GM21447 (cell line): ENCODE results near the gene IL1F10.

ENCODE experiments used
- ATAC-seq: cut with Tn5 transposase; IDR thresholded peaks from one replicate; pipeline ENCODE4 v1.9.1; 2021; ENCODE audit not compliant: unreplicated experiment

IL1F10 gene, protein sequence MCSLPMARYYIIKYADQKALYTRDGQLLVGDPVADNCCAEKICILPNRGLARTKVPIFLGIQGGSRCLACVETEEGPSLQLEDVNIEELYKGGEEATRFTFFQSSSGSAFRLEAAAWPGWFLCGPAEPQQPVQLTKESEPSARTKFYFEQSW

DNA sequence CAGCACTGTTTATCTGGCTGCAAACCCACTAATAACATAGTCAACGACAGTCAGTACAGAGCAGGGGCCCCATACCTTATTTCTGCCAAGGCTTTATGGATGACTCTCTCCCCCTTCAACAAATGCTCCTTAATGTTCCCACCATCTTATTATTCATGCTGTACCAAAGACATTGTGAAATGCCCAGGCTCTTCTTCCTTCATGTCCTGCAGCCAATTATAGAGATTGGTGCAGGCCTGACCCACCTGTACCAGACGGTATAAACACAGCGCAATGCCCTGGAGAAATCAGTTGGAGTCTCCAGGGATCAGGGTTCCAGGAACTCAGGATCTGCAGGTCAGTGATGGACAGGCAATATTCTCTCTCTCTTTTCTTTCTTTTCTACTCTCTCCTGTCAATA is at the start of gene IL1F10:
Gene IL1F10 (plus strand): TSS at position 290 of the 400 bp plus-strand sequence. CDS start 4,769 bp downstream, outside the sequence.
- ATAC-seq, result no peak

DNA sequence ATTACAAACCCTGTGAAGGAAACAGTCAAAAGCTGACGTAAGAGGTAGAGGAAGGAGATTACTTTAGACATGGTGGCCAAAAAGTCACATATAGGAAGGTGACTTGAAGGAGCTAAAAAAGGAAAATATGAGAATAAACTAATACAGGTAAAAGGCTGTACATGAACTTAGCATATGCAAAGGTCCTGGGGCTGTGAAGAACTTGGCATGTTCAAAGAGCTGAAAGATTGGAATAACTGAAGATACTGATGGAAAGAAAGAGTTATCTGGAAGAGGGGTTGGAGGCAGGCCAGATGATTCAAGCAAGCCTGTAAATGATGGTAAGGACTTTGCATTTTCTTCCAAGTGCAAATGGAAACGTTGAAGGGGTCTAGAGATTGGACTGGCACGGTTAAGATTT is 49.3 kb upstream of the IL1F10 start:
- no peak for ATAC-seq

DNA sequence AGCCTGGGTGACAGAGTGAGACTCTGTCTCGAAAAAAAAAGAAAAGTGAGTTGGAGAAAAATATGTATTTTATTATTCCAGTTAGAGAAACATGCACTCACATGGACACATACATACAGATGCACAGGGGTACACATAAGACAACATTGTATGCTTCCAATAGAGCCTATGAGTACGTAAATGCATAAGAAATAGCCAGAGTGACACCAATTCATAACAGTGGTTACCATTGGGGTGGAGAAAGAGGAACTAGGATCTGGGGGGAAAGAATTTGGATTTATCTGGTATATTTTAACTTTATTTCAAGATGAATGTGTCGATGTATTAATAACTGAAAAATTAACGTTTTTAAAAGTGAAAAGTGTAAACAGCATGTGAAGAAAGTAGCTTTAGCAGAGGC is 46.5 kb upstream of the IL1F10 start:
- no peak for ATAC-seq

DNA sequence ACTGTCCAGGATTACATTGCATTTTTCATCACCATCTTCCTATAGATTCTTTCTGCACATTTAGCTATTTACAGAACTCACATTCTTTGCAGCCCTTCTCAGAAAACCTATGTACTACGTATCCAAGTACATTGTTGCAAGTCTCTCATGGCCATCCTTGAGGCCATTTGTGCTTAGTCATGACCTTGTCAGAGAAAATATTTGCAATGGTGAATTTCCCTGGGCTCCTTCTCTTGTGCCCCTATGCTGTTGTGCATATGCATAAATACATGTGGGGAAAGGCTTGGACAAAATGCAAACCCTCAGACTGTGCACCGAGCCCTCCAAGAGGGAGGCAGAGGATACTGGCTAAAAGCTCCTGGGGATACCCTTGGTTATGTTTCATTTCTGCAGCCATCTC is 43.0 kb upstream of the IL1F10 start:
- no peak for ATAC-seq

DNA sequence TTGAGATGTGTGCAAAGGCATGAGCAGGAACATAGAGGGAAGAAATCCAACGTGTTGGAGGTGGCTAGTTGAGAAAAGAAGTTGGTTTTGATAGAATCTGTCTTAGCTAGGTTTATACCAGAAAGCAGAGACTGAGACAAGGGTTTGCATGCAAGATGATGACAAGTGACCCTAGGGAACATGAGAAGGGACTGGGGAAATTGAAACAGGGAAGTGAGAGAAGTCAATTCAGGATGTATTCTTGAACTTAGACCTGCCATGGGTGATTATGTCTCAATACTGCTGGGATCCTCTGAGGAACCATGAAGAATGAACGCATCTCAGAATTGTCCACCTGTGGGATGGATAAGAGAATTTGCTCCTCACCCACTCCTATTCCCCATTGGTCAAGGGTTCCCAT is 42.0 kb upstream of the IL1F10 start:
- no peak for ATAC-seq

DNA sequence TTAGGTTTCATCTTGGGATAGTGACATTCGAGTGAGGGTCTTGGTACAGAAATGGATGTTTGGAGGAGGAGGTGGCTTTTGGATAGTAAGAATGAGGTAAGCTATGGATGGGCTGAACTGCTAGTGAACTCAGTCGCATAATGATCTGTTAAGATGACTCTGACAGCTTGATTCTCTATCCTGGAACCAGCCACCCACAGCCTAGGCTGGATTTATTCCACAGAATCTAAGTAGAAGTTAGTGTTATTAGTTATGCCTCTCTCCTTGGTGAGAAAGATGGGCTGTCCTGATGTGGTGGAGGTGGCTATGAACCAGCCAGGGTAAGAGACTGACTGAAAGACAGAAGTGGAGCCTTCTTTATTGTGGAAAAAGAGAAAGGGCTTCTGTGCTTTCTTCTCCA is 40.1 kb upstream of the IL1F10 start:
- no peak for ATAC-seq

DNA sequence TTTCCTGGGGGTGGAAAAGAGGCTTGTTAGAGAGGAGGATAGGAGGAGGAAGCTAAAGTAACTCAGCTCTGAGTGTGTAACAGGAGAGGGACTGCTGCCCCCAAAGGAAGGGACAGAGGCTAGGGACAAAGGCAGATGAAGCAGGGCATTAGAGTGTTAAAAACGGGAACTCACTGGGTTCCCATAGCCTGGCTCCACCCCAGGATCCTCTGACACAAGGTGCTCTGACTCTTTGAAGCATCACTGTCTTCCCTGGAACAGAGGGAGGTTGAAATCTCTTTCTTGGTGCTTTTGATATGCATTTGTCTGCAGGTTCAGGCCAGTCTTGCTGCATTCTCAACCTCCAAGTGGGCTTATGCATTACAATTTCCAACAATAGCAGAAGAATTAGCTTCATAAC is 39.7 kb upstream of the IL1F10 start:
- no peak for ATAC-seq

DNA sequence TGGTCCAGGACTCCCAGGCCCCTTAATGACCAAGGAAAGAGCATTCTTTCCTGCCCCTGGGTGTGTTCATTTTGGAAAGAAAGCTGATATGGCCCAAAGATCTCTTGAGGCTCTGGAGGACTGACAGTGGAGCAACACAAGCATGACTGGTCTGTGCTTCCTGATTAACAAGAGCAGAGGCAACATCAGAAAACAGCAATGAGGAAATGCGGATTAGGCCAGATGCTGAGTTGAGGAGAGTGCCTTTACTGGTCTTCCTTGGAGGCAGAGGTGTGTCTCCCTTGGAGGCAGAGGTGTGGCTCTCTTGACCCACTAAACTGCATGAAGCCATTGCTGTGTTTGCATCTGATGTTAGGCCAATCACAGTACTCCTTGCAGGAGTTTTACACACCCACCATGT is 35.0 kb upstream of the IL1F10 start:
- no peak for ATAC-seq

DNA sequence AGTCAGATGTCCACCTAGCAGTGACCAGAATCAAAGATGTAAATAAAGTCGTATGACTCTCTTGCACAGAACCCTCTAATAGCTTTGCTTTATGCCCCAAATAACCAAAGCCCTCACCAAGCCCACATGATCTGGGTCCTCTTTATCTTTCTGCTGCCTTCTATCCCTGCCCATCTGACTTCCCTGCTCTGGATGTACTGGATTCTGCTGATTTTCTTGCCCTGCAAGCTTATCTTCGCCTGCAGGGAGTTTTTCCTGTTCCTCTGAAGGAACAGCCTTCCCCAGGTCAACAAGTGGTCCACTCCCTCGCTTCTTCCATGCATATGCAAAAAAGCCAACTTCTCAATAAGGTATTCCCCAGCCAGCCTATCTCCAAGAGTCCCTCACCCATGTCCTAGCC is 33.8 kb upstream of the IL1F10 start:
- no peak for ATAC-seq

DNA sequence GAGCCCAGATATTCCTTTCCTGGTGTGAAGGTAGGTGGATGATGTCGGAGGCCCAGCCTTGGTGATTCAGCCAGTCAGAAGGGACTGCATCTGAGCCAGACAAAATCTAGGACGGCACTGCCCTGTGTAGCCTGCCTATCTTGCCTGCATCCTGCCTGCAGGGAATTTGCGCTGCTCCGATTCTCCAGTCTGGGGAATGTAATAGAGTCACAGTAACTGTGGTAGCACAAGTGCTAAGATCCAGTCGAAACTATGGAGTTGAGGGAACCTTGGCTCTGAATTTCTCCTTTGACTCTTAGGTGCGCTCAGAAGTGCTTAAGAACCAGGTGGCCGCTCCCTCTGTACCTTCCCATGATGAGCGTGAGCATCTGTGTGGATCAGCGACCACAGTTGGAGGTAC is 31.0 kb upstream of the IL1F10 start:
- no peak for ATAC-seq

DNA sequence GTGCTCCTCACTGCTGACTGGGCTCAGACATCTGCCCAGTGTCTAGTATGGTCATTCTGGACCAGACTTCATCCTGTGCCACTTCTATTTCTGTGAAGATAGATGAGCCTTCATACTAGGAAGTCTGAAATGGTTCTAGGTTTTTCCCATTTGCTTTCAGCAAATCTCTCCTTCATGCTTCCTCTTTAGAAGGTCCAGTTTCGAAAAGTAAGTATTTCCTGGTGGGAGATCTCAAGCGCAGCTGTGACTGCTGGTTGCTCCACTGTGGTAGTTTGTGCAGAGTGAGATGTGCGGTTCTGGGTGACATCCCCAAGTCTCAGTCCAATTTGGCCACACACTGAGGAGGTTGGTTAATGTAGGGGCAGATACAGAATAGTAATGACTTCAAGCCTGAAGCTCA is 29.5 kb upstream of the IL1F10 start:
- ATAC-seq, result no peak

DNA sequence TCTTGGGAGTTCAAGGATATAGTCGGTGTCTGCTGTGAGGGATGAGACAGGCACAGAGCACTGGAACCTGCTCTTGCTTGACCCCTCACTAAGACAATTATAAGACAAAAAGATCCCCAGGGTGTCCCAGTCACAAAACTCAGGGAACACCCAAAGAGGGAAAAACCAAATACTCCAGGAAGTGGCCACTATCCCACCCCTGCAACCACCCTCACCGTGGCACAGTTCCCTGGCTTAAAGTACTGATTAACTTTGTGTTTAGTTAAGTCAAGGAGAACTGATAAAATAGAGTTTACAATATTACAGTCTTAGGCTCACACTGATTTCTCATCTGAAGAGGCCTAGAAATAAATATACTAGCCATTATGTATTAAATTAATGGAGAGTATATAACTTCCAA is 28.6 kb upstream of the IL1F10 start:
- ATAC-seq, result no peak

DNA sequence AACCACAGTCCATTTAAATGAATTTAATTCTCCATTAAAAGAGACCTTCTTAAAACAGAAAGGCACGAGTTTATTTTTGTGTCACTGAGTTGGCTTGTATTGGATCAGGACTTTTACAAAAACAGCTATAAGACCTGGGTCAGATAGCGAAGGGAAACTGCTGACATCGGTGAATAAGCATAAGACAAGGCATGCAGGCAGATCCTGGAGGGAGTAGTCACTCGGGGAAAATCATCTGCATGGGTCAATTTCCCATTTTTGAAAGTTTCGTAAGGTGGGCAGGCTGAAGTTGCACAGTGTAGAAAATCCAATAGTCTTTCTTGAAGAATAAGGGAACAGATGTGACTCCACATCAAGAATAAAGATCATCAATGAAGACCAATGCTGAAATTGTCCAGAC is 28.1 kb upstream of the IL1F10 start:
- ATAC-seq, result no peak

DNA sequence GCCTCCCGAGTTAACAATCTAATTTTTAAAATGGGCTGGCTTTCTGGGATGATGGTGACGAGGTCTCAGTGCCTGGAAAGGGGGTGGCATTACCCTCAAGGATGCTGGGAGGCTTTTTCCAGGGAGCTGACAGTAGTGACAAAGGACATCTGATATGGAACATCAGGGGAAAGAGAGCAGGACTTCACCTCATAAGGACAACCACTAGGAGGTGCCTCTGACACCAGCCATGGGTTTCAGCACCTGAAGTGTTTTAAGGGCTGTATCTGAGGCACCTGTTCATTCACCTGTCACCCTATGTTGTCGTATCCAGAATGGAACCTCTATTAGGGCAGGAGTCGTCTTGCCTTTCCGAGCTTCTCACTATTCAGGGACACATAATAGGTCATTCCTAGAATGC is 25.9 kb upstream of the IL1F10 start:
- ATAC-seq, result no peak

DNA sequence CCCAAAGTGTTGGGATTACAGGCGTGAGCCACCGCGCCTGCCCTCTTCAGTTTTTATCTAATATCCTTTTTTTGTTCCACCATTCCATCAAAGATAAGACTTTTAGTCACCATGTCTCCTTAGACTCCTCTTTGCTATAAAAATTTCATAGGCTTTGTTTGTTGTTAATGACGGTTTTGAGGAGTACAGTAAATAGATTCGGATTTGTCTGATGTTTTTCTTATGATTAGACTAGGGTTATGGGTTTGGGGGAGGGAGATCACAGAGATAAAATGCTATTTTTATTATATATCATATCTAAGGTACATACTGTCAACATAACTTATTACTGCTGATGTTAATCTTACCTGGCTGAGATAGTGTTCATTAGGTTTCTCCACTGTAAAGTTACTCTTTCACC is 21.3 kb upstream of the IL1F10 start:
- ATAC-seq, result no peak

DNA sequence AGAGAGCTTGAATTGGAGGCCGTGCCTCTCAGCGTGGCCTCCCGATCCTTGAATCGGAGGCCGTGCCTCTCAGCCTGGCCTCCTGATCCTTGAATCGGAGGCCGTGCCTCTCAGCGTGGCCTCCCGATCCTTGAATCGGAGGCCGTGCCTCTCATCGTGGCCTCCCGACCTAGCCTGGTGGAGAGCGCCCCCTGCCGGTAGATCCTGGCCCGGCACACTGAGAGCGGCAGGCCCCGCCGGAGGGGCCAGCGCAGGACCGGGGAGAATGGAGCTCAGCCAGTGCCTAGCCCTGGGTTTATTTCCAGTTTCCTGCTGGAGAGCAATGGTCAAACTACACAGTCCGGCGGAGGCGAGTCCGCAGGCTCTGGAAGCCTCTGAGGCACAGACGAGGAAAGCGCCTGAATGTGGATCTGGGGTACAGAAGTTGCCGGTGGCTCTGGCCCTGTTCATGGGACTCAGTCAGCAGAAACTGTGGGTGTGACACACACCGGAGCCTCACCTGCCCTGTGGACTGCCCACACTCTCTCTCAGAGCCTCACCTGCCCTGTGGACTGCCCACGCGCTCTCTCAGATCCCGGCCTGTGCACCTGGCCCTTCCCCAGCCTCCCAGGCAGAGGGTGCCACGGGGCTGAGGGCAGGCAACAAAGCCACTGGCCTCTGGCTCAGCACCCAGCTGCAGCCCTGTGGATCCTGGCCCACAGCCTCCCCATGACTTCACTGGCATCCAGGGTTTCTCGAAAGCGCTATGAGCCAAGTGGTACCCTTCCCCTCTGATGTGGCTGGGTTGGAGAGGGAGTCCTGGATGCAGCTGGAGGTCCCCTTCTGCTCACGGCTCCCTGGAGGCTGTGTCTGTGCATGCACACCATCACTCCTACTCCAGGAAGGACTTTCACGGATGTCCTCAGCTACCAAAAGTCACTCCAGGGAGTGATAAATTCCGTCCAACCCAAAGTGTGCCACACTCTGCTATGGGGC is 16.6 kb upstream of the IL1F10 start:
- ATAC-seq, result no peak

DNA sequence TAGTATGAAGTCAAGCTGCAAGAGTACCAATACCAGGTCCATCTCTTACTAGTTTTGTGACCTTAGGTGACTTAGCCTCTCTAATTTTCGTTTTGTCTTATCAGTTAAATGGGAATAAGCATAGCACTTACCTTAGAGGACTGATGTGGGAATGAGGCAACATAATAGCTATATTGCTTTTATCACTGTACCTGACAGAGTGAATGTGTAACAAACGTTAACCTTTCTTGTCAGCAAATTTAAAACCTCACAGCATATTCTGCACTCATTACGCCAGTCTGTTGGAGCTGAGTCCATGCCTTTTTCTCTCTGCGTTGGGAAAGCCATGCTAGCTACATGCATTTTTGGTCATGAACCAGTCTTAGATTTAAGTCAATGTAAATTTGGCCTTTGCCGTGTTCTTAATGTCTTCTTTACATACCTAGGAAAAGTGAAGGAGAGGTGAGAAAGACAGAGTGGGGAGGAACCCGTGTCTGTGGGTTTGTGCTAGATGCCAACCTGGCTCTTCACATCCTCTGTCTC is 15.3 kb upstream of the IL1F10 start, which contains the start of gene IL36B:
Gene IL36B (minus strand): TSS at position 472 of the 522 bp plus-strand sequence.
- ATAC-seq, result no peak

DNA sequence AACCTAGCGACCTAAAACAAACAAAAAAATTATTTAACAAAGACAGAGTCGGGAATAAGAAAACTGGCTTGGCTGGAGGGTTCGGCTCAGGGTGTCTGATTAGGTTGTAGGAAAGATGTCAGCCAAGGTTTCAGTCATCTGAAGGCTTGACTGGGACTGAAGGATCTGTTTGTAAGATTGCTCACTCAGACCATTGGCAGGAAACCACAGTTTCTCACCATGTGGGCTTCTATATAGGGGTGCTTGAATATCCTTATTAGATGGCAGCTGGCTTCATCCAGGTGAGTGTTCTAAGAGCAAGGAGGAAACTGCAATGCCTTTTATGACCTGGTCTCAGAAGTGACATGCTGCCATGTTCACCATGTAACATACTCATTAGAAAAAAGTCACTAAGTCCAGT is 14.1 kb upstream of the IL1F10 start:
- no peak for ATAC-seq

DNA sequence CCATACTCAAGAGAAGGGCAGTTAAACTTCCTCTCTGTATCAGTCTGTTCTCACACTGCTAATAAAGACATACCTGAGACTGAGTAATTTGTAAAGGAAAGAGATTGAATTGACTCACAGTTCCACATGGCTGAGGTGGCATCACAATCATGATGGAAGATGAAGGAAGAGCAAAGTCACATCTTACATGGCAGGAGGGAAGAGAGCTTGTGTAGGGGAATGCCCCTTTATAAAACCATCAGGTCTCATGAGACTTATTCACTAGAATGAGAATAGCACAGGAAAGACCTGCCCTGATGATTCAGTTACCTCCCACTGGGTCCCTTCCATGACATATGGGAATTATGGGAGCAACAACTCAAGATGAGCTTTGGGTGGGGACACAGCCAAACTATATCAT is 13.7 kb upstream of the IL1F10 start:
- ATAC-seq, result no peak

DNA sequence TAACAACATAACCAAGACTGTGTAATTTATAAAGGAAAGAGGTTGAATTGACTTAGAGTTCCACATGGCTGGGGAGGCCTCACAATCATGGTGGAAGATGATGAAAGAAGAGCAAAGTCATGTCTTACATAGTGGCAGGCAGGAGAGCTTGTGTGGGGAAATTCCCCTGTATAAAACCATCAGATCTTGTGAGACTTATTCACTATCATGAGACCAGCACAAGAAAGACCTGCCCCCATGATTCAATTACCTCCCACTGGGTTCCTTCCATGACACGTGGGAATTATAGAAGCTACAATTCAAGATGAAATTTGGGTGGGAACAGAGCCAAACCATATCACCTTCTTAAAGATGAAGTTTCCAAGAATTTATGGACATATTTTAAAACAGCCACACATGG is 11.2 kb upstream of the IL1F10 start:
- no peak for ATAC-seq

DNA sequence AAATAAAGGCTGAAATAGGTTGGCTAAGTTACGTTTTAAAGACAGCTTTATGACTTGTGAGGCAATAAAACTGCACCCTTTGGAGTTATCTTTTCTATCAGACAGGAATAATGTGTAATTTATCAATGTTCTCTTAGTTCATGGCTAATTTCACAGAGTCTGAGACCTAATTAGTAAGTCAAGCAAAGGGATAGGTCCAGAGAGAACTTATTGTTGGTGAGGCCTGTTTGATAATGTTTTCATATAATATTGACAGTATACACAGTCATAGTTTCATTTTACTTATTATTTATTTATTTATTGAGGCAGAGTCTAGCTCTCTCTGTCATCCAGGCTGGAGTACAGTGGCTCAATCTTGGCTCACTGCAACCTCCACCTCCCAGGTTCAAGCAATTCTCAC is 10.7 kb upstream of the IL1F10 start:
- ATAC-seq, result no peak

DNA sequence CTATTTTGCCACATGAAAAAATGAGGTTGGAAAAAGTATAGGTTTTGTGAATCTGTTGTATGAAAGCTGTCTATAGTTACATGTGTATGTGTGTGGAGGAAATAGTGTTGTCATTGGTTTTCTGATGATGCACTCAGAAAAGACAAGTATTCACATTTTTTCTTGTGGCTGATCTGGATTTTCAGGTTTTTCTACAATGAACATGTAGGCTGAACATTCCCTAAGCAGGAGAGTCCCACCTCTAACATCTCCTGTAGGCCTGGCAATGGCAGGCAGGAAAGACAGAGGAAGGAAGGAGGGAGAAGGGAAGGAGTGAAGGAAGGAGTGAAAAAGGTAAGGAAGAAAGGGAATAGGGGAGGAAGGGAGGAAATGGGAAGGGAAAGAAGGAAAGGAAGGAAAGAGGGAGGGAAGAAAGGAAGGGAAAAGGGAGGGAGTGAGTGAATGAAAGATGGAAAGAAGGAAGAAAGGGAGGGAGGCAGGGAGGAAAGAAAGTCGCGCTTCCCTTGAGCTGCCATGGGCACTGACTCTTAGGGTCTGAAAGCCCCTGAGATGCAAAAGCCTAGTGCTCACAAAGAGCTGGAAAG is 9.3 kb upstream of the IL1F10 start:
- no peak for ATAC-seq
